HFFc6 (cell line): ENCODE measurements around the gene PDE12. TPM values are rescaled to one million over a fixed set of nuclear protein-coding genes. Genes with fewer than 3 reads are reported as not detected.
A peak's percentile ranks its signal among the peaks of the same experiment; 100 is the strongest.

Experiments
- DNase-seq: peaks from one replicate; pipeline ENCODE4 v3.0.0-alpha.2; 2018
- H3K27ac Mint-ChIP-seq: 2 replicates; pipeline ENCODE4 v1.8.0; 2020; ENCODE audit warnings: mild to moderate bottlenecking, mixed read lengths
- H3K27me3 Mint-ChIP-seq: 2 replicates; pipeline ENCODE4 v1.8.0; 2021; ENCODE audit warnings: mild to moderate bottlenecking, moderate library complexity, mixed read lengths; ENCODE audit not compliant: insufficient read depth
- H3K36me3 Mint-ChIP-seq: 2 replicates; pipeline ENCODE4 v1.8.0; 2021; ENCODE audit warnings: low read depth, mixed read lengths
- H3K4me1 Mint-ChIP-seq: 2 replicates; pipeline ENCODE4 v1.8.0; 2020; ENCODE audit warnings: low read depth, mixed read lengths
- H3K4me3 Mint-ChIP-seq: 2 replicates; pipeline ENCODE4 v1.8.0; 2020; ENCODE audit warnings: mild to moderate bottlenecking, moderate library complexity, mixed read lengths
- H3K9me3 Mint-ChIP-seq: 2 replicates; pipeline ENCODE4 v1.8.0; 2020; ENCODE audit warnings: mild to moderate bottlenecking, mixed read lengths
- CTCF ChIP-seq: fragments of 200-600 bp; sonication (generic); IDR thresholded peaks from 2 replicates; pipeline ENCODE4 v1.5.0; 2021; ENCODE audit warnings: antibody characterized with exemption, mild to moderate bottlenecking
- long read RNA-seq: library from polyadenylated mRNA; unstranded; transcript quantifications from one replicate; pipeline ENCODE4 v2.0.0, GENCODE V29; 2019
- total RNA-seq, 6 experiments: library from RNA; stranded (reverse); fragmentation: NEBNext Ultra II Directional; extraction: Animal tissue kit (Norgen Biotek cat#: 25700); gene quantifications; 2 replicates in 1 of 6; 3 replicates in 5 of 6; pipeline ENCODE4 v1.2.3, GENCODE V29; 2021

The PDE12 gene, protein sequence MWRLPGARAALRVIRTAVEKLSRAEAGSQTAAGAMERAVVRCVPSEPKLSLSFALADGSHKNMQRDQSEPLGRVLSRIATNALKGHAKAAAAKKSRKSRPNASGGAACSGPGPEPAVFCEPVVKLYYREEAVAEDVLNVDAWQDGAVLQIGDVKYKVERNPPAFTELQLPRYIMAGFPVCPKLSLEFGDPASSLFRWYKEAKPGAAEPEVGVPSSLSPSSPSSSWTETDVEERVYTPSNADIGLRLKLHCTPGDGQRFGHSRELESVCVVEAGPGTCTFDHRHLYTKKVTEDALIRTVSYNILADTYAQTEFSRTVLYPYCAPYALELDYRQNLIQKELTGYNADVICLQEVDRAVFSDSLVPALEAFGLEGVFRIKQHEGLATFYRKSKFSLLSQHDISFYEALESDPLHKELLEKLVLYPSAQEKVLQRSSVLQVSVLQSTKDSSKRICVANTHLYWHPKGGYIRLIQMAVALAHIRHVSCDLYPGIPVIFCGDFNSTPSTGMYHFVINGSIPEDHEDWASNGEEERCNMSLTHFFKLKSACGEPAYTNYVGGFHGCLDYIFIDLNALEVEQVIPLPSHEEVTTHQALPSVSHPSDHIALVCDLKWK
- 10 to 100 TPM; 17.6 to 21.9 (median 20.8) TPM for total RNA-seq
- long read RNA-seq, full-length matches to known transcripts, result 13 of 17 reads
- long read RNA-seq, partial matches to known transcripts, result 0 of 17 reads
- long read RNA-seq, other reads (novel, unspliced or antisense), result 4 of 17 reads

DNA sequence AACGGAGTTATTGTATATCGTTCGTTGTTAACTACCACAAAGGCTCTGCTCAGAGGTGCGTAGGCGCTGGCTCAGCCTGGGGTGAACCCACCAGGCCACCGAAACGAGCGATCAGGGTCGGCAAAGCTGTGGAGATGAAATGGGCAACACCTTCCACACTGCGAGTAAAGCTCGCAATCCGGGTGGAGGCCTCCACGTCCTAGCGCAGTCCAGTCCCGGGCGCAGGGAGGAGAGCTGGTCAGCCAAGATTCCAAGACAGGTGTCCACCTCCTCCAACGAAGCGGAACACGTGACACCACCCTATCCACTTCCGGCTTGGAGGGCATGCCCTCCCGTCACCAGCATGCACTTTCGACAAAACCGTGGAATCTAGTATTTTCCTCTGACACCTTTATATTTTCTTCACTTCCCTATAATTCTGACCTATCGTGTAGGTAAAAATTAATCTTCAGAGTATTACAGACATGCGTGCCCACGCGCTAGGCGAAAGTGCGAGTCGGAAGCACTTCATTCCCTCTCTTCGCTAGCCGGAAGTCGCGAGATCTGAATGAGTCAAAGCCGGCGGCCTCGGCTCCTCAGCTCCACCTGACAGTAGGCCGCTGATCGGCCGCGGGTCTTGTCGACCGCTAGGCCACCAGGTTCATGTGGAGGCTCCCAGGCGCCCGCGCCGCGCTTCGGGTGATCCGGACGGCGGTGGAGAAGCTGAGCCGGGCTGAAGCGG, at the start of gene PDE12:
Gene PDE12, plus strand, starts transcription at position 537 of the 721 bp plus-strand sequence. Its CDS starts 106 bp downstream, at position 643.
- no peak for TF ChIP-seq CTCF
- DNase-seq, result peak; percentile 85
- Mint-ChIP-seq H3K27me3 (no peaks in the 10 kb centered on the region; the same call in 1 of the 2 replicates), H3K27ac (peak within 1 kb of the TSS; percentile 98), H3K9me3 (no peaks in the 10 kb centered on the region), H3K4me1 (peaks cover 42% of the 10 kb centered on the region), H3K36me3 (peaks cover 42% of the 10 kb centered on the region), H3K4me3 (peak within 1 kb of the TSS; percentile 94)

GRCh38 chr3:57512166-57512565, 43.9 kb upstream of the PDE12 start:
- H3K4me3 Mint-ChIP-seq, result no peak overlapping the region
- no peaks in the 10 kb centered on the region for H3K36me3 Mint-ChIP-seq
- H3K27ac Mint-ChIP-seq, result no peak overlapping the region
- TF ChIP-seq CTCF, result no peak
- peaks cover 21% of the 10 kb centered on the region for H3K27me3 Mint-ChIP-seq
- no peaks in the 10 kb centered on the region for H3K9me3 Mint-ChIP-seq
- no peak for DNase-seq
- no peaks in the 10 kb centered on the region for H3K4me1 Mint-ChIP-seq

- Mint-ChIP-seq H3K9me3 (no peaks in the 10 kb centered on the region), H3K27me3 (peaks cover 9% of the 10 kb centered on the region; the same call in 1 of the 2 replicates), H3K4me1 (peaks cover 16% of the 10 kb centered on the region), H3K4me3 (peak overlapping the region; percentile 12), H3K27ac (no peak overlapping the region), H3K36me3 (no peaks in the 10 kb centered on the region)
- no peak for TF ChIP-seq CTCF
- DNase-seq, result no peak
Measured at GRCh38 chr3:57518276-57518915, 37.7 kb upstream of the PDE12 start.

GRCh38 chr3:57530071-57530608, 25.9 kb upstream of the PDE12 start:
- H3K36me3 Mint-ChIP-seq, result no peaks in the 10 kb centered on the region
- no peak overlapping the region for H3K4me3 Mint-ChIP-seq
- H3K4me1 Mint-ChIP-seq, result peaks cover 12% of the 10 kb centered on the region; the same call in 1 of the 2 replicates
- DNase-seq, result no peak
- H3K9me3 Mint-ChIP-seq, result no peaks in the 10 kb centered on the region
- H3K27me3 Mint-ChIP-seq, result peaks cover 5% of the 10 kb centered on the region
- no peak overlapping the region for H3K27ac Mint-ChIP-seq
- TF ChIP-seq CTCF, result no peak

GRCh38 chr3:57538465-57538864, 17.6 kb upstream of the PDE12 start:
- Mint-ChIP-seq H3K4me3 (no peak overlapping the region), H3K36me3 (no peaks in the 10 kb centered on the region), H3K27ac (no peak overlapping the region), H3K4me1 (no peaks in the 10 kb centered on the region), H3K9me3 (no peaks in the 10 kb centered on the region), H3K27me3 (peaks cover 10% of the 10 kb centered on the region)
- no peak for TF ChIP-seq CTCF
- DNase-seq, result no peak
